GM12878 (cell line): ENCODE results near the gene MTHFD1L. TPM values are rescaled to one million over a fixed set of nuclear protein-coding genes. Genes with fewer than 3 reads are reported as not detected.

Source experiments
- ATAC-seq: fragments of 200-7000 bp; cut with Tn5 transposase; 3 replicates; pipeline ENCODE4 v1.9.1; 2020; ENCODE audit warnings: mild to moderate bottlenecking, moderate library complexity
- BruUV-seq: library from RNA; stranded (reverse); fragments of 400-500 nt; replicated peaks from 2 replicates; lab custom pipeline; 2021; lab: Mats Ljungman, UMichigan
- CTCF ChIA-PET: fragments of 300-600 bp; sonication (Branson Sonifier 250); formaldehyde crosslinking; extraction: SDS; loops from one replicate; lab custom pipeline; 2021; ENCODE audit warnings: inconsistent platforms; lab: Yijun Ruan, JAX
- POLR2A ChIA-PET: fragments of 350-600 bp; formaldehyde crosslinking; extraction: SDS; loops from one replicate; lab custom pipeline; 2021; ENCODE audit warnings: inconsistent platforms; lab: Charles Lee
- RAD21 ChIA-PET: fragments of 300-600 bp; sonication (Branson Sonifier 250); formaldehyde crosslinking; loops from one replicate; lab custom pipeline; 2023; ENCODE audit warnings: antibody characterized with exemption; ENCODE audit not compliant: unreplicated experiment; lab: Charles Lee
- SMC1A ChIA-PET: fragments of 300-600 bp; sonication (Branson Sonifier 250); formaldehyde crosslinking; loops from one replicate; lab custom pipeline; 2023; ENCODE audit not compliant: unreplicated experiment, uncharacterized antibody; lab: Charles Lee
- DNase-seq: peaks from one replicate; pipeline ENCODE4 v3.0.0-alpha.2; 2011; ENCODE audit warnings: low read depth, low spot score
- FAIRE-seq: peaks from 3 replicates; lab custom pipeline; 2011; peaks lifted over from hg19 to GRCh38; lab: Jason Lieb, UNC
- H2AFZ ChIP-seq: 2 replicates; pipeline ENCODE4 v1.6.0; 2011; ENCODE audit warnings: low read depth, low read length, control low read depth; ENCODE audit not compliant: control insufficient read depth
- H3K27ac ChIP-seq: 2 replicates; pipeline ENCODE4 v1.5.1; 2011; ENCODE audit warnings: control low read depth; ENCODE audit not compliant: control insufficient read depth, insufficient read depth
- H3K27me3 ChIP-seq, 2 experiments: replicated peaks in 1 of 2; 2 replicates each; pipeline versions ENCODE4 v1.6.0 to v1.6.1; 2011; ENCODE audit warnings: low read length in 1 of 2; ENCODE audit not compliant: control insufficient read depth in 2 of 2, insufficient read depth in 2 of 2
- H3K36me3 ChIP-seq, 2 experiments: 2 replicates each; pipeline ENCODE4 v1.5.1; 2011; ENCODE audit warnings: low read length in 1 of 2; ENCODE audit not compliant: control insufficient read depth in 2 of 2, insufficient read depth in 2 of 2
- H3K4me1 ChIP-seq: 2 replicates; pipeline ENCODE4 v1.6.1; 2011; ENCODE audit warnings: mild to moderate bottlenecking, low read length, moderate library complexity, mixed read lengths; ENCODE audit not compliant: control insufficient read depth, insufficient read depth
- H3K4me2 ChIP-seq: 2 replicates; pipeline ENCODE4 v1.6.0; 2011; ENCODE audit warnings: control low read depth; ENCODE audit not compliant: control insufficient read depth, insufficient read depth
- H3K4me3 ChIP-seq: fragments of 200-600 bp; sonication (generic); 2 replicates; pipeline ENCODE4 v1.5.1; 2016
- H3K79me2 ChIP-seq: 2 replicates; pipeline ENCODE4 v1.6.0; 2011; ENCODE audit warnings: low read length; ENCODE audit not compliant: control insufficient read depth, insufficient read depth
- H3K9ac ChIP-seq: 2 replicates; pipeline ENCODE4 v1.8.0; 2011; ENCODE audit warnings: low read length, control low read depth, mixed read lengths; ENCODE audit not compliant: control insufficient read depth, insufficient read depth
- H3K9me3 ChIP-seq: replicated peaks from 3 replicates; pipeline ENCODE4 v1.5.1; 2011; ENCODE audit warnings: mild to moderate bottlenecking, low read length; ENCODE audit not compliant: control insufficient read depth, insufficient read depth
- H4K20me1 ChIP-seq: 2 replicates; pipeline ENCODE4 v1.6.0; 2011; ENCODE audit not compliant: control insufficient read depth, insufficient read depth
- ATF7 ChIP-seq: fragments of 450-650 bp; IDR thresholded peaks from 2 replicates; pipeline ENCODE4 v1.6.1; 2016; ENCODE audit warnings: low read depth, mild to moderate bottlenecking
- EP300 ChIP-seq, 2 experiments: fragments of 150-350 bp in 1 of 2; IDR thresholded peaks; 2 replicates each; pipeline ENCODE4 v1.6.1; 2011 to 2012; ENCODE audit warnings: low read depth in 2 of 2, low read length in 2 of 2, borderline replicate concordance in 1 of 2, improper control_type of control experiment in 1 of 2, inconsistent platforms in 1 of 2; ENCODE audit not compliant: control insufficient read depth in 1 of 2
- ESRRA ChIP-seq: IDR thresholded peaks from 2 replicates; pipeline ENCODE4 v1.6.1; 2012; ENCODE audit warnings: mild to moderate bottlenecking, low read length, improper control_type of control experiment
- FOXK2 ChIP-seq: fragments of 450-650 bp; IDR thresholded peaks from 2 replicates; pipeline ENCODE4 v1.6.1; 2017; ENCODE audit warnings: mild to moderate bottlenecking, moderate library complexity
- GABPA ChIP-seq: IDR thresholded peaks from 2 replicates; pipeline ENCODE4 v1.6.1; 2014; ENCODE audit warnings: antibody characterized with exemption, low read depth, mild to moderate bottlenecking, inconsistent platforms
- KLF5 ChIP-seq: fragments of 450-650 bp; IDR thresholded peaks from 2 replicates; pipeline ENCODE4 v1.6.1; 2014; ENCODE audit warnings: mild to moderate bottlenecking; ENCODE audit not compliant: partially characterized antibody
- MAX ChIP-seq: IDR thresholded peaks from 2 replicates; pipeline ENCODE4 v1.6.1; 2012; ENCODE audit warnings: low read depth, low read length, improper control_type of control experiment
- MXI1 ChIP-seq: fragments of 150-350 bp; IDR thresholded peaks from 2 replicates; pipeline ENCODE4 v1.6.1; 2011; ENCODE audit warnings: low read depth, mild to moderate bottlenecking, inconsistent platforms, low read length, improper control_type of control experiment
- NKRF ChIP-seq: fragments of 450-650 bp; conservative IDR thresholded peaks from 2 replicates; pipeline ENCODE4 v1.6.1; 2017; ENCODE audit warnings: mild to moderate bottlenecking, moderate library complexity
- RUNX3 ChIP-seq: IDR thresholded peaks from 2 replicates; pipeline ENCODE4 v1.6.1; 2012; ENCODE audit warnings: low read length, inconsistent platforms
- SPI1 ChIP-seq: IDR thresholded peaks from 2 replicates; pipeline ENCODE4 v1.6.1; 2011; ENCODE audit warnings: low read depth, mild to moderate bottlenecking, low read length, moderate library complexity, borderline replicate concordance; ENCODE audit not compliant: insufficient read depth
- WRNIP1 ChIP-seq: IDR thresholded peaks from 2 replicates; pipeline ENCODE4 v1.6.1; 2011; ENCODE audit warnings: low read depth, low read length, improper control_type of control experiment, borderline replicate concordance
- ZBED1 ChIP-seq: IDR thresholded peaks from 2 replicates; pipeline ENCODE4 v1.6.1; 2016; ENCODE audit warnings: borderline replicate concordance
- ZSCAN29 ChIP-seq: fragments of 450-650 bp; IDR thresholded peaks from 2 replicates; pipeline ENCODE4 v1.6.1; 2017; ENCODE audit warnings: mild to moderate bottlenecking, moderate library complexity
- WGBS: methylation state at CpG from one replicate; pipeline ENCODE4 v1.1.6; 2016; ENCODE audit warnings: low lambda C conversion rate; ENCODE audit not compliant: insufficient replicate concordance, insufficient coverage; ENCODE audit errors: missing lambda C conversion rate; 5-methylcytosine and 5-hydroxymethylcytosine counted together
- in situ Hi-C: fragments of 300-500 bp; cut with MboI; formaldehyde crosslinking; loops from 9 replicates; pipeline ENCODE4 v1.14.3; 2018; ENCODE audit warnings: mixed read lengths
- intact Hi-C: fragments of 100-400 bp; cut with micrococcal nuclease; formaldehyde crosslinking; loops from one replicate; pipeline ENCODE4 v1.14.2; 2022; ENCODE audit not compliant: unreplicated experiment
- polyA plus RNA-seq, 11 experiments: library from polyadenylated mRNA; depleted of rRNA in 4 of 11; unstranded in 6 of 11; stranded (reverse) in 5 of 11; fragments of >200 nt; fragmentation: Nextera tagmentation in 4 of 11; fragmentation: Illumina TruSeq in 1 of 11; extraction: Ambion mirVana in 4 of 11; extraction: Trizol in 1 of 11; gene quantifications; 1 replicate in 1 of 11; 2 replicates in 10 of 11; pipeline versions ENCODE4 v1.2.1 to v1.2.3, GENCODE V29; 2011 to 2016; ENCODE audit warnings: inconsistent platforms in 2 of 11, missing spikeins in 2 of 11, low read depth in 1 of 11
- total RNA-seq, 4 experiments: library from RNA; depleted of rRNA in 3 of 4; stranded (reverse); fragments of >200 nt in 3 of 4; fragmentation: Illumina TruSeq in 1 of 4; extraction: Trizol in 1 of 4; gene quantifications; 2 replicates each; pipeline versions ENCODE4 v1.2.1 to v1.2.3, GENCODE V29; 2013 to 2021

MTHFD1L gene
- total and polyA plus RNA-seq, 10 of the 15 experiments (the other 5 are each of a cell fraction or from before 2014, with no cell fraction given), result 11.7 to 75.5 (median 28.8) TPM

GRCh38 chr6:150857062-150857944 is 8.2 kb upstream of the MTHFD1L start:
- no peaks in the 10 kb centered on the region; the same call in 2 of the 3 replicates for H3K9me3 ChIP-seq
- no peak for TF ChIP-seq FOXK2
- TF ChIP-seq ESRRA, result no peak
- TF ChIP-seq WRNIP1, result no peak
- no peak for TF ChIP-seq RUNX3
- TF ChIP-seq ZSCAN29, result no peak
- no peak for TF ChIP-seq ZBED1
- no peak for TF ChIP-seq MXI1
- no peak for TF ChIP-seq GABPA
- no peak for TF ChIP-seq SPI1
- TF ChIP-seq KLF5, result no peak
- no peak for TF ChIP-seq NKRF
- TF ChIP-seq EP300 (IDR thresholded peaks at IDR 0.05; ENCODE audit: borderline replicate concordance in 1 of 2, control insufficient read depth in 1 of 2, low read depth in 2 of 2, low read length in 2 of 2), result no peak
- TF ChIP-seq ATF7, result no peak
- no peak for TF ChIP-seq MAX
- TF ChIP-seq, all 136 proteins: peak for 0
- no peak overlapping the region; the same call in 1 of the 2 replicates for H3K27ac ChIP-seq
- RAD21 ChIA-PET, result no interaction called here
- H2AFZ ChIP-seq, result peak overlapping the region; percentile 28; the same call in 1 of the 2 replicates
- no TSS peak for BruUV-seq
- POLR2A ChIA-PET, result interaction anchor here (0.5 kb wide), 1 partner anchor 553 kb away, joined by 6 read pairs; no protein-coding TSS in a partner anchor
- in situ Hi-C loops, result no loop called here
- H3K4me2 ChIP-seq, result no peak overlapping the region
- H3K36me3 ChIP-seq, result no peaks in the 10 kb centered on the region
- H3K4me1 ChIP-seq, result peaks cover 12% of the 10 kb centered on the region
- FAIRE-seq (no peak), ATAC-seq (peak; percentile 67), DNase-seq (no peak)
- intact Hi-C loops, result no loop called here
- H3K79me2 ChIP-seq, result no peaks in the 10 kb centered on the region
- CTCF ChIA-PET, result no interaction called here
- SMC1A ChIA-PET, result interaction anchor here (1.5 kb wide), 1 partner anchor 34 kb away, joined by 3 read pairs; no protein-coding TSS in a partner anchor
- H4K20me1 ChIP-seq, result no peaks in the 10 kb centered on the region
- WGBS, result 39% methylated on average over 7 of the region's 7 CpGs
- H3K4me3 ChIP-seq, result no peak overlapping the region
- no peak overlapping the region for H3K9ac ChIP-seq
- no peaks in the 10 kb centered on the region for H3K27me3 ChIP-seq
